GM21723 (cell line): ENCODE results near the gene STK32B.

ENCODE experiments used
- ATAC-seq: cut with Tn5 transposase; IDR thresholded peaks from one replicate; pipeline ENCODE4 v1.9.1; 2021; ENCODE audit warnings: mild to moderate bottlenecking, moderate library complexity; ENCODE audit not compliant: unreplicated experiment

STK32B gene

DNA sequence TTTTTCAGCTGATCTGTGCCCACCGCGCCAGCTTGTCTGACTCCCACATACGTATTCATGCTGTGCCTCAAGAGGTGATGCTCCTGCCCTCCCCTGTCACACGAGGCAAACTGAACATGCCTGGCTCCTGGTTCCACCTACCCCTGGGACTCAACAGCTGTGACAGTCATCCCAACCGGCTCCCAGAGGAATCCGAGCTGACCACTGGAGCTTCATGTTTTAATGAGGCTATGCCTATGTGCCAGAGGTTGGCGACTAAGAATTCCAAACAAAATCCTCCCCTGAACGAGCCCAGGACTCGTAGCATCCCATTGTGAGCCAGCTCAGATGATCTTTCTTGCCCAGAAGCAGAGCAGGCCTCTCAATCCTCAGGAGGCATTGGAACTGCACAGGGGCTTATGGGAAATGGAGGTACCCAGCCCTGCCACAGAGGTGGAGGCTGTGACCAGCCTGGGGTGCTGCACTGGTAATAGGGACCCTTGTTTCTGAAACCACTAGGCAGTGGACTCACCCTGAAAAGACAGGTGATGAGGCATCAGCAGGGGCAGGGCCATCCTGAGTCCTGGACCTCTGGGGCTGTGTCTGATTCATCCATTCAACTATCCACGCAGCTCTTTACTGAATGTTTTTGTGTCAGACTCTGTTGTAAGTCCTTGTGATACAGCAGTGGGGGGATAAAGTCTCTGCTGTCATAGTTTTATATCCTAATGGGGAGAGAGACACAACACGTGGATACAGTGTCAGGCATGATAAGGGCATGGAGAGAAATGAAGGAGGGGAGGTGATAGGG, 332.1 kb downstream of the STK32B start:
- ATAC-seq, result no peak

- no peak for ATAC-seq
Measured at GRCh38 chr4:5385741-5386311, 334.5 kb downstream of the STK32B start.

DNA sequence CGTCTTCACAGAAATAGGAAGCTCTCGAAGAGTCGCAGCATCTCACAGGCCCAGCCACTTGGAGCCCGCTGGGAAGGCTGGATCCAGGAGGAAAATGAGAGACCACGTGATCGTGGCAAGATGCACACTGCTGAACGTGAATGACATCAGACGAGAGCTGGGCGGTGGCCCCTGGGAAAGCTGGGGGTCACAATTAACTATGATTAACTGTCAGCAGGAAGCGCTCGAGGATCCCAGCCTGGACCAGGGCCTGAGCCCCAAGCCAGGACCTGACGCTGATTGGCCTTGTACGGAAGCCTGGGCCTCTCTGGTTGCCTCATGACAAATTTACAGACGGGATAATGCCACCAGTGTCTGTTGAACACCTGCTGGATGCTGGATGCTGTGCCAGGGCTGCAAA, 335.6 kb downstream of the STK32B start:
- no peak for ATAC-seq

GRCh38 chr4:5387457-5387856, 336.2 kb downstream of the STK32B start:
- no peak for ATAC-seq

DNA sequence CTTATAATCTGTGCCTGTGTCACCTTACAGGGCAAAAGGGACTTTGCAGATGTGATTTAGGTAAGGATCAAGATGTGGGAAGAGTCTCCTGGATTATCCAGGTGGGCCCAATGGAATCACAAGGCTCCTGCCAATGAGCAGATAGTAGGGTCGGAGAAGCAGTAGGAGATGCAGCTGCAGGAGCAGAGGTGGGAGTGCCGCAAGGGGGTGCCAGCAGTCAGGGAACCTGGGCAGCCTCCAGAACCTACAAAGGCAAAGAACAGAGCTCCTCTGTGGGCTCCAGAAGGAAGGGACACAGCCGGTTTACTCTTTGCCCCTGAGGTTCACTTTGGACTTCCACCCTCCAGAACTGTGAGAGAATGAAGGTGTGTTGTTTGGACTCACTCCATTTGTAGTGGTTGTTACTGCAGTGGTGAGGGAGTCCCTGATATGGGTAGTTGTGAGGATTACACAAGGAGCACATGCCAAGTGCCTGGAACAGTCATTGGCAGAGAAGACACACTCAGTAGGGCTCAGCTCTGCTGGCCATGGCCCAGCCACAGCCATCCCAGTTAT, 338.6 kb downstream of the STK32B start:
- ATAC-seq, result no peak

DNA sequence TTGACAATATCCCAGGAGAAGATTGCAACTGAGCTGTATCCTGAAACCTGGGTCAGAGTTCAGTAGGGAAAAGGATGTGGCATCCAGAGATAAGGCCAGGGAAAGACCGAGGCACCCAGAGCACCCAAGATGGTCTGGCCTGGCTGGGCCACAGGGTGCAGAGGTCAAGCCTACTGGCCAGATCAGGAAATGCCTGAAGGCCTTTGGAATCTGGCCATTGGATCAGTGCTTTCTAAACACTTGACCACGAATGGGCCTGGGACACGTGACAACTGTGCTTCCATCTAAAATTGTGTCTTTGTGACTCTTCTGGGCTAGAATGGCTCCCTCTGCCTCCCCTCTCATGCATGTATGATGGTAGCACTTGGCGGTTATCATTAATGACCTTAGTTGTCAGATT, 340.2 kb downstream of the STK32B start:
- no peak for ATAC-seq

DNA sequence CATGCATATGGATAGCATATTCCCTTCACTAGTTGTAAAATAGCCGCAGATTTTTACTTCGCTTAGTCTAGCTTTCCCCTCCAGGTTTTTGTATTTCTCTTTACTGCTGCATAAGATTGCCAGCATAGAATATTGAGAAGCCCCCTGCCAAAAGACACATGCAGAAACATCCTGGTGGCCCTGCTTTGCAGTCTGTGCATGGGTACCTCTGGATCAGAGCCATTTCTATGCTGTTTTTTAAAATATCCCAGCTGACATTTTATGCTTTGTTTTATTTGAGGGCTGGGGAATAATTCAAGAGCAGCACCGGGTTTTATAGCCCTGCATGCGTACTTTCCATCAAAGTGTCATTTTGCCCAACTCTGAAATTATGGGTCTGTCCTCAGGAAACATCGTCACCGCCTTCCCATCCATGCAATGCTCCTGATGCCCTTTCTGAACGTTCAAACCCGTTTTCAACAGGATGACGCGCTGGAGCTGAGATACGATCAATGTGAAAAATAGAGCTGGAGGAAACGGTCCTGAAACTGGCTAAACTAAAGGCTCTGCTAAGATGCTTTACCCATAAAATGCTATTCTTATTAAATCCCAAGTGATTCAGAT, 342.7 kb downstream of the STK32B start:
- no peak for ATAC-seq

- ATAC-seq, result no peak
Measured at GRCh38 chr4:5395781-5396180, 344.5 kb downstream of the STK32B start.

- ATAC-seq, result no peak
Measured at GRCh38 chr4:5398056-5398455, 346.8 kb downstream of the STK32B start.

DNA sequence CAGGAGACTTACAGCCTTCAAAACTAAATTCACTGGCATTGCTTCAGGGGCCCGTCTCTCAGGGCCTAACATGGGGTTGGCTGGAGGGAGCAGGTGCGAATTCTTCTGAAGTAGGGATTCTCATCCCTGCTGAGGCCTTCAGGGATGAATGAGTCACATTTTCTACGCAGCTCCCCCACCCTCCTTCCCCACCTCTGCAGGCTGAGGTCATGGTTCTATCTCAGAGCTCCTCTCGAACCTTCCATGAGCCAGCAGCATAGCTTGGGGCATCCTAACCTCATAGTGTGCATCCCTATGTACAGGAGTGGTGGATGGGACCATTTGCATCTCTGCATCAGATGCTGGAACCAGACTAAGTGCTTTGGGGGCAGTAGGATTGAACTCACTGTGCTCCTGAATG, 347.8 kb downstream of the STK32B start:
- ATAC-seq, result no peak

DNA sequence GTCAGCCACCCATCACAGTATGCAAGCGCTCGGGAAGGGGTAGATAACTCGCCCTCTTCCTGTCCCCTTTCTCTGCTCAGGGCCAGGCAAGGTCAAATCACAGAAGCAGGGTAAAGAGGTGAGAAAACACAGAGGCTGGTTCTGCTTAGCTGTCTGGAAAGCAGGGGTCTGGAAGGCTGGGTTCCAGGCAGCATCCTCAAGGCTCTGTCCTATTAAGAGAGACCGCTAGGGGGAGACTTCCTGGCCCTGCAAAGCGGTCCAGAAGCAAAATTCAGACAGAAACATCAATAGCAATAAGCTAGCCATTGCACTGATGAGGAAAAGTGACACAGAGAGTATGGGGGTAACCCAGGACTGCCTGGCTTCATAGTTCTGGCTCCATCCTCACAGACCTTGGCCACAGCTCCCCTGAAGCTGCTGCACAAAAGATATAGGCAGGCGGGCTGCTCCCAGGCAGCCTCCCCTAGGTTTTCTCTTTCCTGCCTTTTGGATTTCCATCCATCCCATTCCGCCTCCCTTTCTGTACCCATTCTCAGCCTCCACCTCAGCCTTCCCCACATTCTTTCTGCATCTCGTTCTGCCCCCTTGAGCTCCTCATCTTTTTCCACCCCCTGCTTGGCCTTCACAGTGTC, 348.6 kb downstream of the STK32B start:
- ATAC-seq, result no peak

DNA sequence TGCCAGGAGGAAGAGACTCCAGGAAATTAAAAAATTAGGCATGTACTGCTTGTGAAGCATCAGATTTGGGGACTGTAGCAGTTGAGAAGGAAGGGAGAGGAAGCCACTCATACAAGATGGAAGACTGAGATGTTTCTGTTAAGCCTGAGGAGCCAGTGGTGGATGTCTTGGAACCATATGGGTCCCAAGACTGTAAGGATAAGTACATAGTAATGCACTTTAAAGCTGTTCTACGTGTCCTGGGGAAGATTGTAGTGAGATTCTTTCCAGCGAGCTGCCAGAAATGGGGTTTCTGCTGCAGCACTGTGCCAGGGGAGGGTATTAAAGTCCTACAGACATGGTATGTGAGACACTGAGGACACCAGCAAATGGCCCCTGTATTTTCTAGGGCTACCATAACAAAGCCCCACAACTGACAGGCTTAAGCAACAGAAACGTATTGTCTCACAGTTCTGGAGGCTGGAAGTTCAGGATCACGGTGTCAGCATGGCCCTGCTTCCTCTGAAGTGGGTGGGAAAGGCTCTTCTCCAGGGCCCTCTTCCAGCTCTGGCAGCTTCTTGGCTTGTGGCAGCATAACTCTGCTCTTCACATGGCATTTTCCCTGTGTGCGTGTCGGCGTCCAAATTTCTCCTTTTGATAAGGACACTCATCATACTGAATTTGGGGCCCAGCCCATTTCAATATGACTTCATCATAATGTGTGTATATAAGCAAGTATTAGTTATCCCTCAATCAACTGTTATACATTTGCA, 352.6 kb downstream of the STK32B start:
- ATAC-seq, result no peak

DNA sequence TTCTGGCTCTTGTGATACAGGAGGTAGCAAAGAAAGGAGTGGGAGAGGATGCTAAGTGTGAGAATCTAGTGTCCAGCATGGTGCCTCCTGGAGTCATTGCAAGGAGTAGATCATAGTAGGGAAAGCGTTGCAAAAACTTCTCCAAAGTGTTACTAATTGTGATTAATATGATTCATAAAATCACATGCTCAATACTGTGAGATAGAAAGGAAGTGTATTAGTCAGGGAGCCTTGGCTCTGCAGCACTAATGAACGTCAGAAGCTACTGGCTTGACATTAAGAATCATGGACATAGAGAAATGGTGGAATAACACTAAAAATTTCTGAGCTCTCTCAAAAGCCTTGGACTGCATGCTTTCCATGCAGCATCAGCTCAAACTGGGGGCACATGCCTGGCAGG, 358.0 kb downstream of the STK32B start:
- no peak for ATAC-seq

GRCh38 chr4:5409972-5410618, 358.8 kb downstream of the STK32B start:
- ATAC-seq, result no peak

GRCh38 chr4:5412296-5412695, 361.0 kb downstream of the STK32B start:
- ATAC-seq, result no peak

DNA sequence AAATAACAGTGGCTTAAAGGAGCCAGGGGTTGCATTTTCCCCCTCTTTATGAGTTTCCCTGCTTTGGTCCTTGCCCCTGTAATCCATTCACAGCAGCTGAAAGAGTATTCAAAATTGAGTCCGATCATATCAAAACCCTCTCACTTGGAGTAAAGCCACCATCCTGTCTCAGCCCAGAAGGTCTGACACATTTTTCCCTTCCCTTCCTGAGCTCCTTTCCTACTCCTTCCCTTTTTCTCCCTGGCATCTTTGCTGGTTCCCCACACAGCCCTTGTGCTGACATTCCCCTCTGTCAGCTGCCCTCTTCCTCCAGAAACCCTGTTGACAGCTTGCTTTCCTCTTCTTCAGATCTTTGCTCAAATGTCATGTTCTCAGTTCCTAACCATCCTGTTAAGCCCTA, 361.5 kb downstream of the STK32B start:
- no peak for ATAC-seq

DNA sequence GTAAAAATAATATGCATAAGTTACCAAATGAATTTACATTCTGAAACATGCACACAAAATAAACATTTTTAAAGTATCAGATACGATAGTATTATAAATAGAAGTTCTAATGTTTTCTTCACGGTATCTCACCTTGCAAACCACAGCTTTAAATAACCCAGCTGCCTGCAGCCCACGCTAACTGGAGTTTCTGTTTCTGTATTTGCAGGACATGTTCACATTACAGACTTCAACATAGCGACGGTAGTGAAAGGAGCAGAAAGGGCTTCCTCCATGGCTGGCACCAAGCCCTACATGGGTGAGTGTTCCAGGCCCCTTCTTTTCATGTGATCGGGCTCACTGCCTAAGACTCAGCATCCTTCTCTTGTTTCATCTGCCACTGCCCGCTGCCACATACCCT, 365.4 kb downstream of the STK32B start:
- no peak for ATAC-seq

DNA sequence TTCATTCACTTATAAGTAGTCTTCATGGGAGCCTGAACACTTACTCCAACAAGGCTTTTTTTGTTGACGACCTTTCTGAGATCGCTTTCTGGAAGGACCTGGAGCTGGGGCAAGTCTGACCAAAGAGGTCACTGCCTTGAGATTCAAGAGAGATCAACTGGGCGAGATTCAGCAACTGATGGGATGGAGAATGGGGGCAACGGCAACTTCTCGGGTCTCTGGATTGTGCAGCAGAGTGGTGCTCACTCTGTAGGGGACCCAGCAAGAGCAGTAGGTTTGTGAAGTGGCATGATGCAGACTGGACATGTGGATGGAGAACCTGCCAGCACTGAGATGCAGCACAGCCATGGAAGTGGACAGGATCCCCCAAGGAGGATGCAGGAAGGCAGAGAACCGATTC, 369.0 kb downstream of the STK32B start:
- no peak for ATAC-seq

DNA sequence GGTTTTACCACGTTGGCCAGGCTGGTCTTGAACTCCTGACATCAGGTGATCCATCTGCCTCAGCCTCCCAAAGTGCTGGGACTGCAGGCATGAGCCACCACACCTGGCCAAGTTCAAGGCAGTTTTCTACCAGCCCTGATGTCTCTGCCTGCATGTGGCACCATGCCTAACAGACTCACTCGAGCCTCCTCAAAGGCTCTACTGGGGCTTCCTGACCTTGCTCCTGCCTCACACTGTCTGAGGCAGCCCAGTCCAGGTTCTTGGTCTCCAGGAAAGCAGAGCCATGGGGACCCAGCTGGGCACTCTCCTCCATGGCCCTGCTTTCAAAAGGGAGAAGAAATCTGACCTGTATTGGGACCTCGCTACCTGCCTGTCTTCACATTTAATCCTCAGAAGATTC, 370.1 kb downstream of the STK32B start:
- ATAC-seq, result no peak

GRCh38 chr4:5422195-5422594, 370.9 kb downstream of the STK32B start:
- ATAC-seq, result no peak
